ENCODE measurements around the gene HSPBP1. TPM values are rescaled to one million over a fixed set of nuclear protein-coding genes. Genes with fewer than 3 reads are reported as not detected.

The HSPBP1 gene
- total RNA-seq, 4 donors from 2014 or later, result 24.2 to 48.4 (median 31.2) TPM

DNA sequence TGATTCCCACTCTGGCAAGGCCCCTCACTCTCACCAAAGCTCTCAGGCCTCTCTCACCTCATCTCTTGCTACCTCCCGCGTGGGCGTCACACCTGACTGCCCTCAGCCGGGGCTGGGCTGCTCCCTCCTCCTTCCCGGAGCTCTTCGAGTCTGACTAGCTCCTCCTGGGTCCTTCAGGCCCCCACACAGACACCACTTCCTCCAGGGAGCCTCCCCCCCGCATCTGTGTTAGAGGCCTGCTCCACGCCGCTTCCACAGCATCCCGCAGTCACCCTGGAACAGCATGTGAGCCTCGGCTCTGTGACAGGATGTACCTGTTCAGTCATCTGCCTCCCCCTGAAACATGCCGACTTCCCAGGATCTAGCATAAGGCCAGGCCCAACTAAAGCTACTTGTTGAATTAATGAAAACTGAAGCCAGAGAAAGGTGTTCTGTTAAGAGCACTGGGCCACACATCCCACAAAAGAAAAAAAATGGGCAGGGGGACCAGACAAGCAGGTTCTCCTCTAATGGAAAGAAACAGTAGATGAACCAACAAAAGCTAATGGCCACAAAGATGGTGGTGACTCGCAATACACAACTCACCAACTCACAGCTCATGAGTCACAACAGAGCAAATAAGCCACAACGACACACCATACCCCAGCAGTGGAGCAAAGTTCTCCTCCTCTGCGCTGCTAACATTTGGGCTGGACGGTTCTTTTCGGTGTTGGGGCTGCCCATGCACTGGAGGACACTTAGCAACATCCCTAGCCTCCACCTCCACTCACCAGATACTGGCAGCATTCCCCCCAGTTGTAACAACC is 24.1 kb downstream of the HSPBP1 start:
- H3K4me1 ChIP-seq, result peaks cover 49 to 75% of the 10 kb centered on the region in 2 donors
- WGBS, 2 donors, result 39 to 57% methylated on average over 17 of the region's 17 CpGs

DNA sequence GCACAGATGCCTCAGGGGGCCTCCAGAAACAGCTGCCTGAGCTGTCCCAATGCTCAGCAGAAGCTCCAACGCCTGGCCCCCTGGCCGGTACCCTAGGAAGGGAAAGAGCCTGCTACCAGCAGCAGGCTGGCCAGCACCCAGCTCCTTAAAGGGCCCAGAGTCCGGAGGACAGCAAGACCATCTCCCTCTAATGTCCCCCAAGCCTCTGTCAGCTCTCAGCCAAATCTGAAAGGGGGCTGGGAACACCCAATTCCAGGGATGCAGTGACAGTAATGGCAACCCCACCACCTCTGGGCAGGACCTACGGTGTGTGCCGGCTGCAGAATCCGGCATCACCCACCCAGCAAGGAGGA is 25.3 kb downstream of the HSPBP1 start:
- no peak overlapping the region for H3K4me3 ChIP-seq (replicated peaks in 1 of 3)
- intact Hi-C loops (cut with DNase I), result no loop called here
- 47 to 78% methylated on average over 5 to 6 of the region's 6 CpGs for WGBS, 2 donors

More for the DNA sequence above, 24.1 kb downstream of the HSPBP1 start:
- Histone ChIP-seq H3K27me3 (no peaks in the 10 kb centered on the region), H3K27ac (peak overlapping the region; percentile 40 to 52 (median 45)), H3K9me3 (no peaks in the 10 kb centered on the region), H3K4me3 (replicated peaks in 1 of 3) (no peak overlapping the region), H3K36me3 (no peaks in the 10 kb centered on the region)
- intact Hi-C loops (cut with DNase I), result no loop called here
- TF ChIP-seq, protein P1, sequence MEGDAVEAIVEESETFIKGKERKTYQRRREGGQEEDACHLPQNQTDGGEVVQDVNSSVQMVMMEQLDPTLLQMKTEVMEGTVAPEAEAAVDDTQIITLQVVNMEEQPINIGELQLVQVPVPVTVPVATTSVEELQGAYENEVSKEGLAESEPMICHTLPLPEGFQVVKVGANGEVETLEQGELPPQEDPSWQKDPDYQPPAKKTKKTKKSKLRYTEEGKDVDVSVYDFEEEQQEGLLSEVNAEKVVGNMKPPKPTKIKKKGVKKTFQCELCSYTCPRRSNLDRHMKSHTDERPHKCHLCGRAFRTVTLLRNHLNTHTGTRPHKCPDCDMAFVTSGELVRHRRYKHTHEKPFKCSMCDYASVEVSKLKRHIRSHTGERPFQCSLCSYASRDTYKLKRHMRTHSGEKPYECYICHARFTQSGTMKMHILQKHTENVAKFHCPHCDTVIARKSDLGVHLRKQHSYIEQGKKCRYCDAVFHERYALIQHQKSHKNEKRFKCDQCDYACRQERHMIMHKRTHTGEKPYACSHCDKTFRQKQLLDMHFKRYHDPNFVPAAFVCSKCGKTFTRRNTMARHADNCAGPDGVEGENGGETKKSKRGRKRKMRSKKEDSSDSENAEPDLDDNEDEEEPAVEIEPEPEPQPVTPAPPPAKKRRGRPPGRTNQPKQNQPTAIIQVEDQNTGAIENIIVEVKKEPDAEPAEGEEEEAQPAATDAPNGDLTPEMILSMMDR (IDR thresholded peaks at IDR 0.05), result no peak
- TF ChIP-seq POLR2A (IDR thresholded peaks at IDR 0.05), result no peak
- peak; percentile 80 to 88 for DNase-seq

DNA sequence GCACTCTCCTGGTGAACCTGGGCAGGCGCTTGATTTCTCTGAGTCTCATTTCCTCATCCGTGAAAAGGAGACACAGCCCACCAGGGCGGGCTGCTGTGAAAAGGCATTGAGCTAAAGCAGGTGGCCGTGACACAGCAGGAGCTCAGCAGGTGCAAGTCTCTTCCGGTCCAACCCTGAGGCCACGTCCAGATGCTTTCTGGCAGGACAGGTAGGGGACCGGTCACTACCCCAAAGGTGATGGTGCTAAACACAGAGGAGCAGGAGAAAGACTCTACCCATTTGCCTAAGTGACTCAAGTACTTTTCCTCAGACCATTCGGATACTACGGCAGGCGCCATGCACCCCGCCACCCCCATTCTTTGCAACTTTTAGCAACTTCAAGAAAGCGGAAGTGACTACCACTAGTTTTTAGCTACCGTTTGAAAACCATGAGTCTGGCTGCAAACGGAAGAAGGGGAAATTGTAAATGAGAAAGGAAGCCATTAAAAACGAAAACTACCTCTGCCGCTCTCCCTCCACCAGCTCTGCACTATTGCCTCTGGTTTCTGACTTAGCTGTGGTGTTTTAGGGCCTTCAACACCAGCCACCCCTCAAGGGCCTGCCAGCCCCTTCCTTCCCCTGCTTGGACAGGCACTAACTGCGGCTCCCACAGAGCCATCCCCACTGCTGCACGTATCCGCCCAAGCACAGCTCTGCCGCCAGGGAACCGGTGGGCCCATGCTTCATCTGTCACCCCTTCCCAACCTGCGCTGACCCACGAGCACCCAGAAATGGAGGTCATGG is 25.9 kb downstream of the HSPBP1 start:
- Histone ChIP-seq H3K4me3 (replicated peaks in 1 of 3) (no peak overlapping the region), H3K36me3 (no peaks in the 10 kb centered on the region), H3K4me1 (peaks cover 47 to 81% of the 10 kb centered on the region in 2 donors), H3K27me3 (no peaks in the 10 kb centered on the region), H3K27ac (peak overlapping the region in 1 of 3 donors; percentile 22), H3K9me3 (no peaks in the 10 kb centered on the region)
- TF ChIP-seq, protein P1 (IDR thresholded peaks at IDR 0.05), result no peak
- no peak for TF ChIP-seq POLR2A (IDR thresholded peaks at IDR 0.05)
- intact Hi-C loops (cut with DNase I), result no loop called here
- DNase-seq, result peak in 1 of 2 donors; percentile 18
- 59 to 65% methylated on average over 23 of the region's 23 CpGs for WGBS, 2 donors

More for the DNA sequence above, 25.3 kb downstream of the HSPBP1 start:
- peak in 1 of 2 donors; percentile 14 for DNase-seq
- Histone ChIP-seq H3K27ac (peak overlapping the region in 2 of 3 donors; percentile 22 to 23), H3K27me3 (no peaks in the 10 kb centered on the region), H3K9me3 (no peaks in the 10 kb centered on the region), H3K36me3 (no peaks in the 10 kb centered on the region), H3K4me1 (peaks cover 49 to 78% of the 10 kb centered on the region in 2 donors)
- TF ChIP-seq, protein P1 (IDR thresholded peaks at IDR 0.05), result no peak
- TF ChIP-seq POLR2A (IDR thresholded peaks at IDR 0.05), result no peak

DNA sequence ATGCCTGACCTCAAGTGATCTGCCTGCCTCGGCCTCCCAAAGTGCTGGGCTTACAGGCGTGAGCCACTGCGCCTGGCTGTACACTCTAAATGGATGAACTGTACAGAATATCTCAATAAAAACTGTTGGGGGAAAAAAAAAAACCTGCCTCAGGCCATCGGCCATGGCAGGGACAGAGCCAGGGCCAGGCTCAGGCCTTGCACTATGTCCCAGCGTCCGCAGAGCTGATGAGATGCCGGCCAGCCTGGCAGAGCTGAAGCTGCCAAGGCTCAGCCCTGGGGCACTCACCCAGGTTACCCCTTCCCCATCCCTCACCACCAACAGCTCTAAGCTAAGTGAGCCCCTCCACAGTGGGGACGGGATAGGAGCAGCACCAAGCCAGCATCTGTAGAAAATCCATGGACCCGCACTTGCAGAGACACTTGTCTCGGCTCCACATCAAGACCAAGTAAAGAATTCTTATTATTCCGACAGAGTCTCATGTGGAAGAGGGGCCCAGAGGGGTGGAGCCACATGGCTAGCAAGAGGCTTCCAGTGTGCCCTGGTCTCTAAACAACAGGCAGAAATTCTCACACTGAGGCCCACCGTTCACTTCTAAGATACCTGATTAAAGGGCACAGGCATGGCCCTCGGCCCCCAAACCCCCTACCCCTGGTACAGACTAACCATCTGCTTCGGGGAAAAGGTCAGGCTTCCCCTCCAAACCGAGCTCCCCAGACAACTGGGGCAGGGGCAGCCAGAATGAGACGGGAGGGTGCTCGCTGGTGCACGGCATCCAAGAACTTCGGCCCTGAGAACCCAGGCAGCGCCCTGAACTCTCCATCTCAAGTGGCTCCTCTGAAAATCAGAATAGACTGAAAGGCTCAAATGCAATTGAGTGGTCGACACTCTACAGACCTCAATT is 26.9 kb downstream of the HSPBP1 start:
- DNase-seq, result peak; percentile 17 to 28
- intact Hi-C loops (cut with DNase I), result no loop called here
- 62 to 70% methylated on average over 15 to 20 of the region's 21 CpGs for whole genome bisulfite sequencing, 2 donors
- H3K27me3 ChIP-seq, result no peaks in the 10 kb centered on the region
- no peaks in the 10 kb centered on the region for H3K9me3 ChIP-seq
- H3K4me3 ChIP-seq (replicated peaks in 1 of 3), result no peak overlapping the region
- no peak overlapping the region for H3K27ac ChIP-seq
- no peaks in the 10 kb centered on the region for H3K36me3 ChIP-seq
- TF ChIP-seq POLR2A (IDR thresholded peaks at IDR 0.05), result no peak
- TF ChIP-seq, protein P1 (IDR thresholded peaks at IDR 0.05), result no peak
- peaks cover 47 to 91% of the 10 kb centered on the region in 2 donors for H3K4me1 ChIP-seq
